H1 (cell line): ENCODE results near the gene SPACA5. TPM values are rescaled to one million over a fixed set of nuclear protein-coding genes. Genes with fewer than 3 reads are reported as not detected.

Experiments
- CTCF ChIA-PET: fragments of 300-600 bp; sonication (Branson Sonifier 250); formaldehyde crosslinking; loops from one replicate; lab custom pipeline; 2021; ENCODE audit not compliant: partially characterized antibody; lab: Charles Lee
- POLR2A ChIA-PET: fragments of 300-600 bp; sonication (Branson Sonifier 250); formaldehyde crosslinking; loops from one replicate; lab custom pipeline; 2021; ENCODE audit warnings: inconsistent platforms; ENCODE audit not compliant: partially characterized antibody; lab: Charles Lee
- DNase-seq, 2 experiments: peaks; one replicate each; pipeline versions ENCODE4 v3.0.0 to v3.0.0-alpha.2; 2010 to 2022; ENCODE audit warnings: low spot score in 2 of 2, low read depth in 1 of 2, mixed read lengths in 1 of 2
- FAIRE-seq: peaks from 2 replicates; lab custom pipeline; 2011; peaks lifted over from hg19 to GRCh38; lab: Jason Lieb, UNC
- H2AFZ ChIP-seq: 2 replicates; pipeline ENCODE4 v1.8.1; 2012; ENCODE audit warnings: low read length, inconsistent platforms
- H2AK5ac ChIP-seq: 2 replicates; pipeline ENCODE4 v1.6.1; 2013; ENCODE audit warnings: low read depth, low read length
- H2BK120ac ChIP-seq: replicated peaks from 2 replicates; pipeline ENCODE3; 2013; ENCODE audit warnings: low read depth, low read length, inconsistent platforms
- H2BK12ac ChIP-seq: 2 replicates; pipeline ENCODE4 v1.6.1; 2013; ENCODE audit warnings: low read depth, low read length
- H2BK15ac ChIP-seq: 2 replicates; pipeline ENCODE4 v1.6.1; 2013; ENCODE audit warnings: low read length
- H2BK20ac ChIP-seq: 2 replicates; pipeline ENCODE4 v1.6.1; 2013; ENCODE audit warnings: low read length
- H2BK5ac ChIP-seq: 2 replicates; pipeline ENCODE4 v1.6.1; 2013; ENCODE audit warnings: low read depth, low read length
- H3K14ac ChIP-seq: 2 replicates; pipeline ENCODE4 v1.6.1; 2013; ENCODE audit warnings: inconsistent platforms; ENCODE audit not compliant: insufficient read length
- H3K18ac ChIP-seq: 2 replicates; pipeline ENCODE4 v1.6.1; 2013; ENCODE audit warnings: low read length; ENCODE audit errors: extremely low read depth
- H3K23ac ChIP-seq: 2 replicates; pipeline ENCODE4 v1.6.1; 2013; ENCODE audit warnings: inconsistent platforms; ENCODE audit not compliant: insufficient read length
- H3K23me2 ChIP-seq: 2 replicates; pipeline ENCODE4 v1.6.1; 2013; ENCODE audit warnings: low read depth, low read length
- H3K27ac ChIP-seq: 2 replicates; pipeline ENCODE4 v1.6.1; 2011; ENCODE audit warnings: low read depth, low read length, inconsistent platforms
- H3K27me3 ChIP-seq, 4 experiments: replicated peaks in 1 of 4; 1 replicate in 1 of 4; 2 replicates in 3 of 4; pipeline versions ENCODE4 v1.6.1 to v1.8.1; 2011 to 2013; ENCODE audit warnings: low read length in 3 of 4, mild to moderate bottlenecking in 3 of 4, inconsistent platforms in 2 of 4, mixed read lengths in 2 of 4, moderate library complexity in 1 of 4; ENCODE audit not compliant: control insufficient read depth in 3 of 4, insufficient read depth in 3 of 4; ENCODE audit errors: extremely low read depth in 1 of 4
- H3K36me3 ChIP-seq, 4 experiments: 2 replicates each; pipeline versions ENCODE4 v1.6.1 to v1.8.1; 2011 to 2013; ENCODE audit warnings: mild to moderate bottlenecking in 4 of 4, low read length in 3 of 4, moderate library complexity in 2 of 4, control low read depth in 1 of 4, inconsistent platforms in 1 of 4; ENCODE audit not compliant: insufficient read depth in 4 of 4, control insufficient read depth in 2 of 4
- H3K4ac ChIP-seq: replicated peaks from 2 replicates; pipeline ENCODE3; 2013; ENCODE audit warnings: low read length, low read depth, mixed read lengths, inconsistent platforms; ENCODE audit not compliant: insufficient read length
- H3K4me1 ChIP-seq, 4 experiments: replicated peaks in 1 of 4; 1 replicate in 1 of 4; 2 replicates in 3 of 4; pipeline versions ENCODE4 v1.6.1 to v1.8.1; 2011 to 2013; ENCODE audit warnings: low read length in 3 of 4, inconsistent platforms in 2 of 4, mixed read lengths in 1 of 4; ENCODE audit not compliant: insufficient read depth in 4 of 4, control insufficient read depth in 3 of 4
- H3K4me2 ChIP-seq, 2 experiments: 2 replicates each; pipeline versions ENCODE4 v1.6.1 to v1.8.1; 2011 to 2013; ENCODE audit warnings: low read depth in 2 of 2, low read length in 2 of 2, control low read depth in 1 of 2, inconsistent platforms in 1 of 2, mild to moderate bottlenecking in 1 of 2; ENCODE audit not compliant: insufficient read depth in 1 of 2
- H3K4me3 ChIP-seq, 4 experiments: fragments of 200-600, 300-600 bp in 1 of 4; sonication (generic), shearing (Covaris generic), sonication (Bioruptor Twin) in 1 of 4; 2 replicates each; pipeline versions ENCODE4 v1.5.1 to v1.8.1; 2011 to 2016; ENCODE audit warnings: low read length in 4 of 4, low read depth in 3 of 4, control low read depth in 2 of 4, inconsistent platforms in 2 of 4, mild to moderate bottlenecking in 2 of 4, mixed read lengths in 1 of 4, moderate library complexity in 1 of 4; ENCODE audit not compliant: insufficient read depth in 2 of 4; ENCODE audit errors: extremely low read depth in 1 of 4
- H3K56ac ChIP-seq: replicated peaks from 2 replicates; pipeline ENCODE3; 2013; ENCODE audit warnings: low read depth, mild to moderate bottlenecking, mixed read lengths, low read length, inconsistent platforms; ENCODE audit not compliant: insufficient read length
- H3K79me1 ChIP-seq: 2 replicates; pipeline ENCODE4 v1.6.1; 2013; ENCODE audit warnings: low read depth, low read length, control low read depth
- H3K79me2 ChIP-seq, 2 experiments: 2 replicates each; pipeline versions ENCODE4 v1.6.1 to v1.8.1; 2012 to 2013; ENCODE audit warnings: low read length in 2 of 2, mild to moderate bottlenecking in 2 of 2, inconsistent platforms in 1 of 2; ENCODE audit not compliant: insufficient read depth in 2 of 2, control insufficient read depth in 1 of 2
- H3K9ac ChIP-seq, 4 experiments: replicated peaks in 1 of 4; 1 replicate in 1 of 4; 2 replicates in 3 of 4; pipeline versions ENCODE4 v1.6.1 to v1.8.1; 2011 to 2013; ENCODE audit warnings: low read depth in 3 of 4, low read length in 3 of 4, control low read depth in 2 of 4, mild to moderate bottlenecking in 2 of 4, moderate library complexity in 2 of 4, inconsistent platforms in 1 of 4; ENCODE audit errors: extremely low read depth in 1 of 4
- H3K9me3 ChIP-seq, 2 experiments: 2 replicates each; pipeline versions ENCODE4 v1.6.1 to v1.8.1; 2012 to 2013; ENCODE audit warnings: mild to moderate bottlenecking in 2 of 2, moderate library complexity in 2 of 2, control low read depth in 1 of 2, inconsistent platforms in 1 of 2, low read depth in 1 of 2, low read length in 1 of 2, mixed read lengths in 1 of 2; ENCODE audit not compliant: insufficient read depth in 2 of 2
- H4K20me1 ChIP-seq, 2 experiments: replicated peaks in 1 of 2; 2 replicates each; pipeline versions ENCODE3 to v1.8.1; 2011 to 2013; ENCODE audit warnings: inconsistent platforms in 2 of 2, low read length in 2 of 2, mild to moderate bottlenecking in 1 of 2; ENCODE audit not compliant: insufficient read depth in 2 of 2, control insufficient read depth in 1 of 2
- H4K5ac ChIP-seq: 2 replicates; pipeline ENCODE4 v1.6.1; 2013; ENCODE audit warnings: low read length, low read depth, mixed read lengths, inconsistent platforms; ENCODE audit not compliant: insufficient read length
- H4K8ac ChIP-seq: 2 replicates; pipeline ENCODE4 v1.8.0; 2013; ENCODE audit warnings: mild to moderate bottlenecking, moderate library complexity, low read length, inconsistent platforms; ENCODE audit not compliant: insufficient read depth; ENCODE audit errors: extremely low read depth
- H4K91ac ChIP-seq: replicated peaks from 2 replicates; pipeline ENCODE3; 2013; ENCODE audit warnings: low read length, mixed read lengths, inconsistent platforms; ENCODE audit not compliant: insufficient read length
- HDAC2 ChIP-seq, 2 experiments: fragments of 300-600 bp in 1 of 2; sonication (generic) in 1 of 2; IDR thresholded peaks; 2 replicates each; pipeline ENCODE4 v1.6.1; 2011 to 2012; ENCODE audit warnings: low read depth in 2 of 2, low read length in 2 of 2, mild to moderate bottlenecking in 2 of 2, moderate library complexity in 2 of 2, borderline replicate concordance in 1 of 2, inconsistent platforms in 1 of 2
- RAD21 ChIP-seq, 2 experiments: IDR thresholded peaks in 1 of 2; conservative IDR thresholded peaks in 1 of 2; 2 replicates each; pipeline ENCODE4 v1.6.1; 2011; ENCODE audit warnings: low read depth in 2 of 2, low read length in 2 of 2, improper control_type of control experiment in 1 of 2, inconsistent platforms in 1 of 2, mild to moderate bottlenecking in 1 of 2, moderate library complexity in 1 of 2
- WGBS, 2 experiments: shearing (Covaris generic) in 1 of 2; methylation state at CpG; one replicate each; pipeline versions ENCODE4 v1.1.6 to v1.1.7; 2013 to 2015; ENCODE audit warnings: low lambda C conversion rate in 2 of 2, mixed read lengths in 2 of 2, inconsistent platforms in 1 of 2, low coverage in 1 of 2, missing lambda C conversion rate in 1 of 2; ENCODE audit not compliant: insufficient replicate concordance in 2 of 2, insufficient coverage in 1 of 2, insufficient read length in 1 of 2; ENCODE audit errors: extremely low coverage in 1 of 2, missing lambda C conversion rate in 1 of 2; 5-methylcytosine and 5-hydroxymethylcytosine counted together
- polyA plus RNA-seq, 7 experiments: library from polyadenylated mRNA; depleted of rRNA in 3 of 7; stranded (reverse) in 5 of 7; unstranded in 2 of 7; fragments of >200 nt in 5 of 7; fragments of 200-250 nt in 2 of 7; gene quantifications; 1 replicate in 5 of 7; 2 replicates in 1 of 7; 4 replicates in 1 of 7; pipeline versions ENCODE4 v1.2.1 to v1.2.3, GENCODE V29; 2011 to 2013; ENCODE audit warnings: missing spikeins in 2 of 7, mixed read lengths in 2 of 7
- total RNA-seq: library from RNA; stranded (reverse); fragmentation: NEBNext Ultra II Directional; extraction: Animal tissue kit (Norgen Biotek cat#: 25700); gene quantifications from 2 replicates; pipeline ENCODE4 v1.2.1, GENCODE V29; 2021
- TF ChIP-seq, protein P1 (sequence below), 3 experiments: IDR thresholded peaks; 1 replicate in 2 of 3; 2 replicates in 1 of 3; pipeline versions ENCODE4 v1.5.1 to v1.6.1; 2011; ENCODE audit warnings: low read length in 3 of 3, mild to moderate bottlenecking in 3 of 3, inconsistent platforms in 2 of 3, low read depth in 1 of 3, moderate library complexity in 1 of 3; ENCODE audit not compliant: insufficient read depth in 1 of 3; ENCODE audit errors: control extremely low read depth in 1 of 3

Gene SPACA5
- total and polyA plus RNA-seq, 2 of the 8 experiments (the other 6 are each of a cell fraction or from before 2014, with no cell fraction given): 0.26 TPM; not detected in 1

GRCh38 chrX:47958761-47959342, 47.9 kb upstream of the SPACA5 start:
- H3K4me1 ChIP-seq: no peaks in the 10 kb centered on the region
- H4K8ac ChIP-seq: no peak overlapping the region
- ChIA-PET POLR2A (interaction anchor here (1.1 kb wide), 1 partner anchor 88 kb away, joined by 3 read pairs; no protein-coding TSS in a partner anchor), CTCF (interaction anchor here (0.7 to 1.8 kb wide), 7 partner anchors 11 to 152 kb away, joined by 3 to 6 read pairs (median 3); no protein-coding TSS in a partner anchor)
- FAIRE-seq: no peak
- H4K20me1 ChIP-seq: no peaks in the 10 kb centered on the region
- no peak overlapping the region for H3K23ac ChIP-seq
- no peaks in the 10 kb centered on the region for H3K27me3 ChIP-seq
- no peak overlapping the region for H3K14ac ChIP-seq
- TF ChIP-seq, protein P1, sequence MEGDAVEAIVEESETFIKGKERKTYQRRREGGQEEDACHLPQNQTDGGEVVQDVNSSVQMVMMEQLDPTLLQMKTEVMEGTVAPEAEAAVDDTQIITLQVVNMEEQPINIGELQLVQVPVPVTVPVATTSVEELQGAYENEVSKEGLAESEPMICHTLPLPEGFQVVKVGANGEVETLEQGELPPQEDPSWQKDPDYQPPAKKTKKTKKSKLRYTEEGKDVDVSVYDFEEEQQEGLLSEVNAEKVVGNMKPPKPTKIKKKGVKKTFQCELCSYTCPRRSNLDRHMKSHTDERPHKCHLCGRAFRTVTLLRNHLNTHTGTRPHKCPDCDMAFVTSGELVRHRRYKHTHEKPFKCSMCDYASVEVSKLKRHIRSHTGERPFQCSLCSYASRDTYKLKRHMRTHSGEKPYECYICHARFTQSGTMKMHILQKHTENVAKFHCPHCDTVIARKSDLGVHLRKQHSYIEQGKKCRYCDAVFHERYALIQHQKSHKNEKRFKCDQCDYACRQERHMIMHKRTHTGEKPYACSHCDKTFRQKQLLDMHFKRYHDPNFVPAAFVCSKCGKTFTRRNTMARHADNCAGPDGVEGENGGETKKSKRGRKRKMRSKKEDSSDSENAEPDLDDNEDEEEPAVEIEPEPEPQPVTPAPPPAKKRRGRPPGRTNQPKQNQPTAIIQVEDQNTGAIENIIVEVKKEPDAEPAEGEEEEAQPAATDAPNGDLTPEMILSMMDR (IDR thresholded peaks at IDR 0.05; ENCODE audit: control extremely low read depth in 1 of 3, insufficient read depth in 1 of 3, low read depth in 1 of 3, low read length in 3 of 3): peak; percentile 5 to 51 (median 30)
- TF ChIP-seq HDAC2 (IDR thresholded peaks at IDR 0.05; ENCODE audit: borderline replicate concordance in 1 of 2, low read depth in 2 of 2, low read length in 2 of 2): no peak
- TF ChIP-seq RAD21 (IDR thresholded peaks at IDR 0.05 in 1 of 2, conservative IDR thresholded peaks at IDR 0.05 in 1 of 2; ENCODE audit: low read depth in 2 of 2, low read length in 2 of 2): peak; percentile 34 to 58
- no peak overlapping the region for H4K91ac ChIP-seq
- H3K9ac ChIP-seq: no peak overlapping the region
- no peaks in the 10 kb centered on the region for H3K36me3 ChIP-seq
- H3K79me1 ChIP-seq: no peaks in the 10 kb centered on the region
- H2BK15ac ChIP-seq: no peak overlapping the region
- H3K4me3 ChIP-seq: no peak overlapping the region
- no peak overlapping the region for H3K56ac ChIP-seq
- H3K79me2 ChIP-seq: no peaks in the 10 kb centered on the region
- no peak overlapping the region for H2AFZ ChIP-seq
- H2BK12ac ChIP-seq: no peak overlapping the region
- 78% methylated on average over 2 of the region's 4 CpGs; no CpG with 5 or more reads in 1 of the 2 experiments for WGBS, 2 experiments
- no peak overlapping the region for H2BK20ac ChIP-seq
- no peak overlapping the region for H3K4ac ChIP-seq
- H2BK5ac ChIP-seq: no peak overlapping the region
- H3K18ac ChIP-seq: no peak overlapping the region
- no peak overlapping the region for H4K5ac ChIP-seq
- H2BK120ac ChIP-seq: no peak overlapping the region
- DNase-seq: no peak
- peaks cover 0 to 3% of the 10 kb centered on the region in 2 experiments; a peak in 2 of 4 replicates for H3K9me3 ChIP-seq
- H3K23me2 ChIP-seq: no peaks in the 10 kb centered on the region
- H3K27ac ChIP-seq: no peak overlapping the region
- no peak overlapping the region for H3K4me2 ChIP-seq
- H2AK5ac ChIP-seq: no peak overlapping the region
